SK-N-SH (cell line): ENCODE data around the gene ZNF462.

ENCODE experiments used
- ELF1 ChIP-seq: IDR thresholded peaks from 2 replicates; pipeline ENCODE4 v1.4.0; 2012
- EP300 ChIP-seq, 2 experiments: IDR thresholded peaks; 2 replicates each; pipeline versions ENCODE4 v1.4.0 to v1.6.1; 2012; ENCODE audit warnings: borderline replicate concordance in 1 of 2, low read depth in 1 of 2, low read length in 1 of 2
- GABPA ChIP-seq: IDR thresholded peaks from 2 replicates; pipeline ENCODE4 v1.4.0; 2012; ENCODE audit warnings: low read depth, mild to moderate bottlenecking
- GATA2 ChIP-seq: sonication (generic); formaldehyde crosslinking; IDR thresholded peaks from 2 replicates; pipeline ENCODE4 v1.5.0; 2020; ENCODE audit warnings: mild to moderate bottlenecking, missing genetic modification reagents
- IRF3 ChIP-seq: fragments of 150-350 bp; IDR thresholded peaks from 2 replicates; pipeline ENCODE4 v1.6.1; 2016; ENCODE audit warnings: mild to moderate bottlenecking, low read depth, low read length
- MAX ChIP-seq: IDR thresholded peaks from 2 replicates; pipeline ENCODE4 v1.4.0; 2012; ENCODE audit warnings: low read depth
- MXI1 ChIP-seq: IDR thresholded peaks from 2 replicates; pipeline ENCODE4 v1.6.1; 2012; ENCODE audit warnings: mild to moderate bottlenecking, low read depth, low read length, improper control_type of control experiment
- NRF1 ChIP-seq: IDR thresholded peaks from 2 replicates; pipeline ENCODE4 v1.6.1; 2012; ENCODE audit warnings: low read depth, mild to moderate bottlenecking, low read length
- RAD21 ChIP-seq: IDR thresholded peaks from 2 replicates; pipeline ENCODE4 v1.6.1; 2012; ENCODE audit warnings: mild to moderate bottlenecking, low read length
- SIN3A ChIP-seq: IDR thresholded peaks from 2 replicates; pipeline ENCODE4 v1.6.1; 2012; ENCODE audit warnings: low read depth, mild to moderate bottlenecking, low read length, moderate library complexity, borderline replicate concordance
- SMC3 ChIP-seq: IDR thresholded peaks from 2 replicates; pipeline ENCODE4 v1.6.1; 2012; ENCODE audit warnings: low read depth, low read length, improper control_type of control experiment
- TF ChIP-seq, protein P1 (sequence below): fragments of 200-600 bp; sonication (generic); IDR thresholded peaks from 2 replicates; pipeline ENCODE4 v1.6.1; 2017; ENCODE audit warnings: antibody characterized with exemption, mild to moderate bottlenecking, moderate library complexity
- TF ChIP-seq, protein P2 (sequence below): IDR thresholded peaks from 2 replicates; pipeline ENCODE4 v1.6.1; 2012; ENCODE audit warnings: mild to moderate bottlenecking, low read depth, low read length, moderate library complexity
- TF ChIP-seq, protein P3 (sequence below): fragments of 150-350 bp; IDR thresholded peaks from 2 replicates; pipeline ENCODE4 v1.6.1; 2017; ENCODE audit warnings: antibody characterized with exemption, low read length, low read depth, borderline replicate concordance

GRCh38 chr9:106880081-106880480 lies 17.1 kb downstream of the ZNF462 start:
- no peak for TF ChIP-seq MXI1
- TF ChIP-seq, protein P1, sequence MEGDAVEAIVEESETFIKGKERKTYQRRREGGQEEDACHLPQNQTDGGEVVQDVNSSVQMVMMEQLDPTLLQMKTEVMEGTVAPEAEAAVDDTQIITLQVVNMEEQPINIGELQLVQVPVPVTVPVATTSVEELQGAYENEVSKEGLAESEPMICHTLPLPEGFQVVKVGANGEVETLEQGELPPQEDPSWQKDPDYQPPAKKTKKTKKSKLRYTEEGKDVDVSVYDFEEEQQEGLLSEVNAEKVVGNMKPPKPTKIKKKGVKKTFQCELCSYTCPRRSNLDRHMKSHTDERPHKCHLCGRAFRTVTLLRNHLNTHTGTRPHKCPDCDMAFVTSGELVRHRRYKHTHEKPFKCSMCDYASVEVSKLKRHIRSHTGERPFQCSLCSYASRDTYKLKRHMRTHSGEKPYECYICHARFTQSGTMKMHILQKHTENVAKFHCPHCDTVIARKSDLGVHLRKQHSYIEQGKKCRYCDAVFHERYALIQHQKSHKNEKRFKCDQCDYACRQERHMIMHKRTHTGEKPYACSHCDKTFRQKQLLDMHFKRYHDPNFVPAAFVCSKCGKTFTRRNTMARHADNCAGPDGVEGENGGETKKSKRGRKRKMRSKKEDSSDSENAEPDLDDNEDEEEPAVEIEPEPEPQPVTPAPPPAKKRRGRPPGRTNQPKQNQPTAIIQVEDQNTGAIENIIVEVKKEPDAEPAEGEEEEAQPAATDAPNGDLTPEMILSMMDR = no peak
- TF ChIP-seq, protein P2, sequence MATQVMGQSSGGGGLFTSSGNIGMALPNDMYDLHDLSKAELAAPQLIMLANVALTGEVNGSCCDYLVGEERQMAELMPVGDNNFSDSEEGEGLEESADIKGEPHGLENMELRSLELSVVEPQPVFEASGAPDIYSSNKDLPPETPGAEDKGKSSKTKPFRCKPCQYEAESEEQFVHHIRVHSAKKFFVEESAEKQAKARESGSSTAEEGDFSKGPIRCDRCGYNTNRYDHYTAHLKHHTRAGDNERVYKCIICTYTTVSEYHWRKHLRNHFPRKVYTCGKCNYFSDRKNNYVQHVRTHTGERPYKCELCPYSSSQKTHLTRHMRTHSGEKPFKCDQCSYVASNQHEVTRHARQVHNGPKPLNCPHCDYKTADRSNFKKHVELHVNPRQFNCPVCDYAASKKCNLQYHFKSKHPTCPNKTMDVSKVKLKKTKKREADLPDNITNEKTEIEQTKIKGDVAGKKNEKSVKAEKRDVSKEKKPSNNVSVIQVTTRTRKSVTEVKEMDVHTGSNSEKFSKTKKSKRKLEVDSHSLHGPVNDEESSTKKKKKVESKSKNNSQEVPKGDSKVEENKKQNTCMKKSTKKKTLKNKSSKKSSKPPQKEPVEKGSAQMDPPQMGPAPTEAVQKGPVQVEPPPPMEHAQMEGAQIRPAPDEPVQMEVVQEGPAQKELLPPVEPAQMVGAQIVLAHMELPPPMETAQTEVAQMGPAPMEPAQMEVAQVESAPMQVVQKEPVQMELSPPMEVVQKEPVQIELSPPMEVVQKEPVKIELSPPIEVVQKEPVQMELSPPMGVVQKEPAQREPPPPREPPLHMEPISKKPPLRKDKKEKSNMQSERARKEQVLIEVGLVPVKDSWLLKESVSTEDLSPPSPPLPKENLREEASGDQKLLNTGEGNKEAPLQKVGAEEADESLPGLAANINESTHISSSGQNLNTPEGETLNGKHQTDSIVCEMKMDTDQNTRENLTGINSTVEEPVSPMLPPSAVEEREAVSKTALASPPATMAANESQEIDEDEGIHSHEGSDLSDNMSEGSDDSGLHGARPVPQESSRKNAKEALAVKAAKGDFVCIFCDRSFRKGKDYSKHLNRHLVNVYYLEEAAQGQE = no peak
- TF ChIP-seq, protein P3, sequence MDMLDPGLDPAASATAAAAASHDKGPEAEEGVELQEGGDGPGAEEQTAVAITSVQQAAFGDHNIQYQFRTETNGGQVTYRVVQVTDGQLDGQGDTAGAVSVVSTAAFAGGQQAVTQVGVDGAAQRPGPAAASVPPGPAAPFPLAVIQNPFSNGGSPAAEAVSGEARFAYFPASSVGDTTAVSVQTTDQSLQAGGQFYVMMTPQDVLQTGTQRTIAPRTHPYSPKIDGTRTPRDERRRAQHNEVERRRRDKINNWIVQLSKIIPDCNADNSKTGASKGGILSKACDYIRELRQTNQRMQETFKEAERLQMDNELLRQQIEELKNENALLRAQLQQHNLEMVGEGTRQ = no peak
- TF ChIP-seq EP300 (IDR thresholded peaks at IDR 0.05; ENCODE audit: borderline replicate concordance in 1 of 2, low read depth in 1 of 2, low read length in 1 of 2) = no peak
- TF ChIP-seq GATA2 (CRISPR knock-in tag) = no peak
- no peak for TF ChIP-seq GABPA
- no peak for TF ChIP-seq ELF1
- no peak for TF ChIP-seq NRF1
- no peak for TF ChIP-seq RAD21
- no peak for TF ChIP-seq MAX
- no peak for TF ChIP-seq SIN3A
- no peak for TF ChIP-seq SMC3
- no peak for TF ChIP-seq IRF3
